ENCODE results near the gene JAKMIP2. TPM values are rescaled to one million over a fixed set of nuclear protein-coding genes. Genes with fewer than 3 reads are reported as not detected.

JAKMIP2 gene
- total RNA-seq, 1 experiment from 2014 or later: not detected

- no TSS peak for BruUV-seq (replicated peaks)
- POLR2A ChIA-PET: no interaction called here
- Histone ChIP-seq H3K27me3 (ENCODE audit: control insufficient read depth, insufficient read depth, low read length) (no peaks in the 10 kb centered on the region), H3K36me3 (ENCODE audit: control insufficient read depth, insufficient read depth, low read length) (no peaks in the 10 kb centered on the region), H3K27ac (ENCODE audit: low read length) (no peak overlapping the region), H3K9me3 (ENCODE audit: control insufficient read depth, insufficient read depth, low read depth, low read length) (no peaks in the 10 kb centered on the region), H3K4me1 (ENCODE audit: control insufficient read depth, insufficient read depth, low read length) (no peaks in the 10 kb centered on the region), H3K4me3 (ENCODE audit: low read depth in 2 of 2, low read length in 2 of 2) (no peak overlapping the region)
- CTCF ChIA-PET: no interaction called here
- in situ Hi-C loops (cut with HindIII; ENCODE audit: low pct_unique_long_range_greater_than_20kb, low sequenced_read_pairs): no loop called here
- intact Hi-C loops (cut with micrococcal nuclease; ENCODE audit: unreplicated experiment): no loop called here
- DNase-seq (ENCODE audit: low read depth, low spot score) (no peak), ATAC-seq (no peak)
- TF ChIP-seq, protein P1, sequence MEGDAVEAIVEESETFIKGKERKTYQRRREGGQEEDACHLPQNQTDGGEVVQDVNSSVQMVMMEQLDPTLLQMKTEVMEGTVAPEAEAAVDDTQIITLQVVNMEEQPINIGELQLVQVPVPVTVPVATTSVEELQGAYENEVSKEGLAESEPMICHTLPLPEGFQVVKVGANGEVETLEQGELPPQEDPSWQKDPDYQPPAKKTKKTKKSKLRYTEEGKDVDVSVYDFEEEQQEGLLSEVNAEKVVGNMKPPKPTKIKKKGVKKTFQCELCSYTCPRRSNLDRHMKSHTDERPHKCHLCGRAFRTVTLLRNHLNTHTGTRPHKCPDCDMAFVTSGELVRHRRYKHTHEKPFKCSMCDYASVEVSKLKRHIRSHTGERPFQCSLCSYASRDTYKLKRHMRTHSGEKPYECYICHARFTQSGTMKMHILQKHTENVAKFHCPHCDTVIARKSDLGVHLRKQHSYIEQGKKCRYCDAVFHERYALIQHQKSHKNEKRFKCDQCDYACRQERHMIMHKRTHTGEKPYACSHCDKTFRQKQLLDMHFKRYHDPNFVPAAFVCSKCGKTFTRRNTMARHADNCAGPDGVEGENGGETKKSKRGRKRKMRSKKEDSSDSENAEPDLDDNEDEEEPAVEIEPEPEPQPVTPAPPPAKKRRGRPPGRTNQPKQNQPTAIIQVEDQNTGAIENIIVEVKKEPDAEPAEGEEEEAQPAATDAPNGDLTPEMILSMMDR (IDR thresholded peaks at IDR 0.05): no peak
- TF ChIP-seq REST (IDR thresholded peaks at IDR 0.05; ENCODE audit: insufficient read depth in 1 of 2, low read depth in 2 of 2, low read length in 1 of 2): no peak
- TF ChIP-seq TCF7L2 (IDR thresholded peaks at IDR 0.05; ENCODE audit: low read depth, low read length): no peak
- no peak for TF ChIP-seq POLR2AphosphoS5 (IDR thresholded peaks at IDR 0.05; ENCODE audit: low read depth, low read length)
- TF ChIP-seq SIN3A (IDR thresholded peaks at IDR 0.05; ENCODE audit: borderline replicate concordance, insufficient read depth, low read depth, low read length): no peak
These were observed 139.9 kb downstream of the JAKMIP2 start for GRCh38 chr5:147642666-147643065.

- CTCF ChIA-PET: no interaction called here
- POLR2A ChIA-PET: no interaction called here
- BruUV-seq (replicated peaks): no TSS peak
- H3K36me3 ChIP-seq (ENCODE audit: control insufficient read depth, insufficient read depth, low read length): no peaks in the 10 kb centered on the region
- TF ChIP-seq SIN3A (IDR thresholded peaks at IDR 0.05; ENCODE audit: borderline replicate concordance, insufficient read depth, low read depth, low read length): no peak
- H3K9me3 ChIP-seq (ENCODE audit: control insufficient read depth, insufficient read depth, low read depth, low read length): no peaks in the 10 kb centered on the region
- ATAC-seq (no peak), DNase-seq (ENCODE audit: low read depth, low spot score) (no peak)
- intact Hi-C loops (cut with micrococcal nuclease; ENCODE audit: unreplicated experiment): no loop called here
- in situ Hi-C loops (cut with HindIII; ENCODE audit: low pct_unique_long_range_greater_than_20kb, low sequenced_read_pairs): no loop called here
- H3K27me3 ChIP-seq (ENCODE audit: control insufficient read depth, insufficient read depth, low read length): no peaks in the 10 kb centered on the region
- H3K4me1 ChIP-seq (ENCODE audit: control insufficient read depth, insufficient read depth, low read length): no peaks in the 10 kb centered on the region
- H3K4me3 ChIP-seq (ENCODE audit: low read depth in 2 of 2, low read length in 2 of 2): no peak overlapping the region
- no peak overlapping the region for H3K27ac ChIP-seq (ENCODE audit: low read length)
These were observed 143.2 kb downstream of the JAKMIP2 start for GRCh38 chr5:147639321-147639720.

- POLR2A ChIA-PET: no interaction called here
- in situ Hi-C loops (cut with HindIII; ENCODE audit: low pct_unique_long_range_greater_than_20kb, low sequenced_read_pairs): no loop called here
- H3K27me3 ChIP-seq (ENCODE audit: control insufficient read depth, insufficient read depth, low read length): no peaks in the 10 kb centered on the region
- no peaks in the 10 kb centered on the region for H3K36me3 ChIP-seq (ENCODE audit: control insufficient read depth, insufficient read depth, low read length)
- DNase-seq (ENCODE audit: low read depth, low spot score) (no peak), ATAC-seq (no peak)
- H3K4me1 ChIP-seq (ENCODE audit: control insufficient read depth, insufficient read depth, low read length): no peaks in the 10 kb centered on the region
- BruUV-seq (replicated peaks): no TSS peak
- no peak overlapping the region for H3K4me3 ChIP-seq (ENCODE audit: low read depth in 2 of 2, low read length in 2 of 2)
- H3K9me3 ChIP-seq (ENCODE audit: control insufficient read depth, insufficient read depth, low read depth, low read length): no peaks in the 10 kb centered on the region
- CTCF ChIA-PET: no interaction called here
- intact Hi-C loops (cut with micrococcal nuclease; ENCODE audit: unreplicated experiment): no loop called here
- H3K27ac ChIP-seq (ENCODE audit: low read length): no peak overlapping the region
- TF ChIP-seq, protein P1 (IDR thresholded peaks at IDR 0.05): no peak
- TF ChIP-seq SIN3A (IDR thresholded peaks at IDR 0.05; ENCODE audit: borderline replicate concordance, insufficient read depth, low read depth, low read length): no peak
- no peak for TF ChIP-seq TCF7L2 (IDR thresholded peaks at IDR 0.05; ENCODE audit: low read depth, low read length)
- no peak for TF ChIP-seq REST (IDR thresholded peaks at IDR 0.05; ENCODE audit: insufficient read depth in 1 of 2, low read depth in 2 of 2, low read length in 1 of 2)
- TF ChIP-seq POLR2AphosphoS5 (IDR thresholded peaks at IDR 0.05; ENCODE audit: low read depth, low read length): no peak
These were observed 145.9 kb downstream of the JAKMIP2 start for GRCh38 chr5:147636729-147636984.

Data from Panc1 (cell line).